Stomach (tissue), 9 donors: ENCODE measurements around the gene LPAR1. TPM values are rescaled to one million over a fixed set of nuclear protein-coding genes. Genes with fewer than 3 reads are reported as not detected.
A peak's percentile ranks its signal among the peaks of the same experiment; 100 is the strongest.

Experiments
- DNase-seq, 2 donors: peaks; one replicate each; pipeline versions ENCODE4 v3.0.0 to v3.0.0-alpha.2; 2013 to 2019
- H3K27ac ChIP-seq, 5 donors: fragments of 200-600 bp in 4 of 5; sonication (generic) in 4 of 5; one replicate each; pipeline ENCODE4 v1.5.1; 2013 to 2019; ENCODE audit warnings: mild to moderate bottlenecking in 1 of 5, moderate library complexity in 1 of 5
- H3K27me3 ChIP-seq, 3 donors: fragments of 200-600 bp; sonication (generic); one replicate each; pipeline ENCODE4 v1.5.1; 2017 to 2019; ENCODE audit warnings: mixed run types in 1 of 3
- H3K36me3 ChIP-seq, 4 donors: fragments of 200-600 bp; sonication (generic); 1 replicate in 3 of 4; 2 replicates in 1 of 4; pipeline ENCODE4 v1.5.1; 2016 to 2019
- H3K4me1 ChIP-seq, 4 donors: fragments of 200-600 bp; sonication (generic); one replicate each; pipeline ENCODE4 v1.5.1; 2016 to 2019
- H3K4me3 ChIP-seq, 4 donors: fragments of 200-600 bp; sonication (generic) in 3 of 4; one replicate each; pipeline ENCODE4 v1.5.1; 2016 to 2019; ENCODE audit warnings: mild to moderate bottlenecking in 1 of 4
- H3K9me3 ChIP-seq, 4 donors: fragments of 200-600 bp; sonication (generic); one replicate each; pipeline ENCODE4 v1.5.1; 2016 to 2019
- EP300 ChIP-seq: sonication (generic); formaldehyde crosslinking; IDR thresholded peaks from one replicate; pipeline ENCODE4 v1.6.1; 2017; ENCODE audit warnings: antibody characterized with exemption
- POLR2A ChIP-seq, 4 donors: fragments of 450-650 bp; IDR thresholded peaks; one replicate each; pipeline ENCODE4 v1.6.1; 2016; ENCODE audit warnings: antibody characterized with exemption in 4 of 4, control low read depth in 2 of 4, mild to moderate bottlenecking in 1 of 4, moderate library complexity in 1 of 4
- POLR2AphosphoS5 ChIP-seq, 3 donors: sonication (generic); formaldehyde crosslinking; IDR thresholded peaks; one replicate each; pipeline ENCODE4 v1.6.1; 2016; ENCODE audit warnings: antibody characterized with exemption in 3 of 3
- WGBS, 5 donors: extraction: QIAGEN DNeasy Blood & Tissue Kit in 3 of 5; methylation state at CpG; one replicate each; pipeline versions ENCODE4 v1.1.5 to v1.1.7; 2013 to 2018; 5-methylcytosine and 5-hydroxymethylcytosine counted together
- intact Hi-C: fragments of 100-400 bp; cut with DNase I; formaldehyde crosslinking; loops from one replicate; pipeline ENCODE4 v1.15.1; 2023; ENCODE audit warnings: low total_unique reads
- polyA plus RNA-seq, 3 donors: library from polyadenylated mRNA; stranded (reverse); fragments of 200-250 nt; gene quantifications; one replicate each; pipeline ENCODE4 v1.2.3, GENCODE V29; 2013
- total RNA-seq, 5 donors: library from RNA; depleted of rRNA; stranded (reverse); fragments of >200 nt; gene quantifications; one replicate each; pipeline versions ENCODE4 v1.1.0 to v1.2.3, GENCODE V29; 2014 to 2016
- TF ChIP-seq, protein P1 (sequence below), 7 experiments: fragments of 450-650 bp in 4 of 7; fragments of 200-600 bp in 3 of 7; sonication (generic) in 3 of 7; IDR thresholded peaks; one replicate each; pipeline ENCODE4 v1.5.1; 2016 to 2019; ENCODE audit warnings: antibody characterized with exemption in 7 of 7, control low read depth in 2 of 7, mild to moderate bottlenecking in 1 of 7
- donor health status: healthy with polysubstance abuse.
- donor health status: Bipolar disorder and iron deficiency.
- donor health status: healthy.

Gene LPAR1
- total and polyA plus RNA-seq, 8 donors = 7.4 to 40.0 (median 21.2) TPM

- no peak for TF ChIP-seq POLR2A (IDR thresholded peaks at IDR 0.05)
- TF ChIP-seq EP300 = no peak
- no peak for TF ChIP-seq POLR2AphosphoS5 (IDR thresholded peaks at IDR 0.05)
- TF ChIP-seq, protein P1, sequence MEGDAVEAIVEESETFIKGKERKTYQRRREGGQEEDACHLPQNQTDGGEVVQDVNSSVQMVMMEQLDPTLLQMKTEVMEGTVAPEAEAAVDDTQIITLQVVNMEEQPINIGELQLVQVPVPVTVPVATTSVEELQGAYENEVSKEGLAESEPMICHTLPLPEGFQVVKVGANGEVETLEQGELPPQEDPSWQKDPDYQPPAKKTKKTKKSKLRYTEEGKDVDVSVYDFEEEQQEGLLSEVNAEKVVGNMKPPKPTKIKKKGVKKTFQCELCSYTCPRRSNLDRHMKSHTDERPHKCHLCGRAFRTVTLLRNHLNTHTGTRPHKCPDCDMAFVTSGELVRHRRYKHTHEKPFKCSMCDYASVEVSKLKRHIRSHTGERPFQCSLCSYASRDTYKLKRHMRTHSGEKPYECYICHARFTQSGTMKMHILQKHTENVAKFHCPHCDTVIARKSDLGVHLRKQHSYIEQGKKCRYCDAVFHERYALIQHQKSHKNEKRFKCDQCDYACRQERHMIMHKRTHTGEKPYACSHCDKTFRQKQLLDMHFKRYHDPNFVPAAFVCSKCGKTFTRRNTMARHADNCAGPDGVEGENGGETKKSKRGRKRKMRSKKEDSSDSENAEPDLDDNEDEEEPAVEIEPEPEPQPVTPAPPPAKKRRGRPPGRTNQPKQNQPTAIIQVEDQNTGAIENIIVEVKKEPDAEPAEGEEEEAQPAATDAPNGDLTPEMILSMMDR (IDR thresholded peaks at IDR 0.05) = no peak
- WGBS, 5 donors = 72 to 81% (median 75%) methylated on average over 2 of the region's 2 CpGs
- no peaks in the 10 kb centered on the region for H3K9me3 ChIP-seq
- peaks cover 0 to 7% (median 0%) of the 10 kb centered on the region in 4 donors for H3K4me1 ChIP-seq
- no peak for DNase-seq
- H3K4me3 ChIP-seq = no peak overlapping the region
- H3K36me3 ChIP-seq = peaks cover 0 to 4% (median 0%) of the 10 kb centered on the region in 4 donors
- H3K27ac ChIP-seq = no peak overlapping the region
- H3K27me3 ChIP-seq = no peaks in the 10 kb centered on the region
- intact Hi-C loops = no loop called here
Observed at GRCh38 chr9:111027798-111028197, 10.5 kb downstream of the LPAR1 start.

DNA sequence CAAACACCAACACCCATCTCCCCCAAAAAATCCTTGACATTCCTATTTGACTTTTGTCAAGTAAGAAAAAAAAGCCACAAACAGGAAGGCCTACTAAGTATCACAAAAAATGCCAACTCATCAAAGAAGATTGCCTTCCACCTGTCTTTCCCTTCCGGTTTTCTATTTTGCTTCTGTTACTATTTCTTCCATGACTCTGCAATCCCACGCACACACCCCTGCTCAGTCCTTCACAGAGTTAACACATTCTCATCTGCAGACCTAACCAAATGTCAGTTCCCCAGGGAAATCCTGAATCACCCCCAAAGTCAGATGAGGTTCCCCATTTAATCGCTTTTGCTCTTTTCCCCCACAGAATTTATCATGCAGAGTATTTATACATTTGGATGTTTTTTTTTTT lies 15.1 kb downstream of the LPAR1 start:
- intact Hi-C loops = no loop called here
- WGBS, 5 donors = 61 to 85% (median 77%) methylated on average over 3 of the region's 3 CpGs

GRCh38 chr9:111020594-111020993 lies 17.7 kb downstream of the LPAR1 start:
- Histone ChIP-seq H3K27me3 (no peaks in the 10 kb centered on the region), H3K36me3 (no peaks in the 10 kb centered on the region), H3K4me3 (no peak overlapping the region), H3K27ac (peak overlapping the region in 1 of 5 donors; percentile 11), H3K9me3 (no peaks in the 10 kb centered on the region), H3K4me1 (peaks cover 0 to 29% (median 18%) of the 10 kb centered on the region in 4 donors)
- WGBS, 5 donors = 23 to 56% (median 41%) methylated on average over 1 of the region's 1 CpG
- intact Hi-C loops = no loop called here
- peak in 1 of 2 donors; percentile 27 for DNase-seq
- no peak for TF ChIP-seq POLR2AphosphoS5 (IDR thresholded peaks at IDR 0.05)

More for the DNA sequence above, 15.1 kb downstream of the LPAR1 start:
- H3K36me3 ChIP-seq = no peaks in the 10 kb centered on the region
- TF ChIP-seq, protein P1 (IDR thresholded peaks at IDR 0.05) = no peak
- TF ChIP-seq EP300 (no peak), POLR2A (IDR thresholded peaks at IDR 0.05) (no peak), POLR2AphosphoS5 (IDR thresholded peaks at IDR 0.05) (no peak)
- no peak overlapping the region for H3K4me3 ChIP-seq
- H3K27ac ChIP-seq = no peak overlapping the region
- no peaks in the 10 kb centered on the region for H3K9me3 ChIP-seq
- no peaks in the 10 kb centered on the region for H3K27me3 ChIP-seq
- peaks cover 0 to 17% (median 5%) of the 10 kb centered on the region in 4 donors for H3K4me1 ChIP-seq
- DNase-seq = no peak

- Histone ChIP-seq H3K36me3 (no peaks in the 10 kb centered on the region), H3K9me3 (no peaks in the 10 kb centered on the region), H3K4me3 (no peak overlapping the region), H3K4me1 (peaks cover 4 to 32% (median 18%) of the 10 kb centered on the region in 4 donors), H3K27me3 (no peaks in the 10 kb centered on the region), H3K27ac (no peak overlapping the region)
- intact Hi-C loops = no loop called here
- 9 to 26% (median 18%) methylated on average over 3 of the region's 3 CpGs for WGBS, 5 donors
- no peak for TF ChIP-seq POLR2A (IDR thresholded peaks at IDR 0.05)
- no peak for TF ChIP-seq POLR2AphosphoS5 (IDR thresholded peaks at IDR 0.05)
- no peak for TF ChIP-seq EP300
- TF ChIP-seq, protein P1 (IDR thresholded peaks at IDR 0.05) = no peak
- DNase-seq = peak in 1 of 2 donors; percentile 65
Observed at GRCh38 chr9:111016426-111017045, 21.7 kb downstream of the LPAR1 start.

DNA sequence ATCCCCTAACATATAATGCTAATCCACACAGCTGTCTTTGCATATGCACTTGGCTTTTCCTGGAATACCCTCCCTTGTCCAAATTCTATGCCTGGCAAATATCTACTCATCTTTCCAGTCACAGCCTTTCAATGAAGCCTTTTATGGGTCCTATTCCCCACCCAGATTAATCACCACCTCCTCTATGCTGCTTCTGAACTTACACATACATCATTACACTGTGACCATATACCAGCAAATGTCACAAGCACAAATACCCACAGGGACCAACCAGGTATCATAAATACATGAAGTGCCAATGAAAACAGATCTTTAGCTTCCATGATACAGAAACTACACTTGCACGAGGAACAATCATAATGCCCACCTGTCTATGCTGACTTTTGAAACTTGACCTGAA lies 22.3 kb downstream of the LPAR1 start:
- Histone ChIP-seq H3K27me3 (no peaks in the 10 kb centered on the region), H3K4me1 (peaks cover 4 to 32% (median 18%) of the 10 kb centered on the region in 4 donors), H3K36me3 (no peaks in the 10 kb centered on the region), H3K9me3 (no peaks in the 10 kb centered on the region), H3K27ac (no peak overlapping the region), H3K4me3 (no peak overlapping the region)
- intact Hi-C loops = no loop called here
- WGBS, 5 donors = 12 to 28% (median 20%) methylated on average over 1 of the region's 1 CpG
- TF ChIP-seq EP300 (no peak), POLR2A (IDR thresholded peaks at IDR 0.05) (no peak), POLR2AphosphoS5 (IDR thresholded peaks at IDR 0.05) (no peak)
- TF ChIP-seq, protein P1 (IDR thresholded peaks at IDR 0.05) = no peak
- no peak for DNase-seq
